HepG2 (cell line): ENCODE results near the gene NAGA. TPM values are rescaled to one million over a fixed set of nuclear protein-coding genes. Genes with fewer than 3 reads are reported as not detected.

ENCODE experiments used
- IRF2 ChIP-seq: IDR thresholded peaks from 2 replicates; pipeline ENCODE4 v1.6.1; 2018; ENCODE audit warnings: missing genetic modification reagents, missing compliant biosample characterization
- NCOA1 ChIP-seq: sonication (generic); formaldehyde crosslinking; IDR thresholded peaks from 2 replicates; pipeline ENCODE4 v1.9.0; 2021; ENCODE audit warnings: missing genetic modification reagents
- NFE2L1 ChIP-seq: sonication (generic); formaldehyde crosslinking; IDR thresholded peaks from 2 replicates; pipeline ENCODE4 v1.4.0; 2020; ENCODE audit warnings: missing genetic modification reagents, mild to moderate bottlenecking, borderline replicate concordance
- SALL2 ChIP-seq: sonication (generic); formaldehyde crosslinking; IDR thresholded peaks from 2 replicates; pipeline ENCODE4 v1.8.1; 2023; ENCODE audit warnings: mild to moderate bottlenecking, missing genetic modification reagents, inconsistent platforms
- SATB2 ChIP-seq: sonication (generic); formaldehyde crosslinking; IDR thresholded peaks from 2 replicates; pipeline ENCODE4 v1.5.0; 2020; ENCODE audit warnings: missing genetic modification reagents
- ZC3H4 ChIP-seq: sonication (generic); formaldehyde crosslinking; IDR thresholded peaks from 2 replicates; pipeline ENCODE4 v1.4.0; 2020; ENCODE audit warnings: missing genetic modification reagents, borderline replicate concordance
- ZNF160 ChIP-seq: sonication (generic); formaldehyde crosslinking; IDR thresholded peaks from 2 replicates; pipeline ENCODE4 v1.8.0; 2022; ENCODE audit warnings: mild to moderate bottlenecking, inconsistent platforms, missing genetic modification reagents
- ZNF232 ChIP-seq: sonication (generic); formaldehyde crosslinking; IDR thresholded peaks from 2 replicates; pipeline ENCODE4 v1.4.0; 2020; ENCODE audit warnings: missing genetic modification reagents, borderline replicate concordance
- ZNF326 ChIP-seq: sonication (generic); formaldehyde crosslinking; IDR thresholded peaks from 2 replicates; pipeline ENCODE4 v1.4.0; 2020; ENCODE audit warnings: missing genetic modification reagents, borderline replicate concordance
- ZNF33B ChIP-seq: sonication (generic); formaldehyde crosslinking; IDR thresholded peaks from 2 replicates; pipeline ENCODE4 v1.5.1; 2020; ENCODE audit warnings: mild to moderate bottlenecking, missing genetic modification reagents
- ZNF749 ChIP-seq: sonication (generic); formaldehyde crosslinking; IDR thresholded peaks from 2 replicates; pipeline ENCODE4 v1.8.0; 2022; ENCODE audit warnings: mild to moderate bottlenecking, missing genetic modification reagents, moderate library complexity, borderline replicate concordance
- ZNF792 ChIP-seq: IDR thresholded peaks from 2 replicates; pipeline ENCODE4 v1.6.1; 2016
- ZSCAN29 ChIP-seq: sonication (generic); formaldehyde crosslinking; conservative IDR thresholded peaks from 2 replicates; pipeline ENCODE4 v1.4.0; 2020; ENCODE audit warnings: mild to moderate bottlenecking, missing genetic modification reagents
- polyA plus RNA-seq, 8 experiments: library from polyadenylated mRNA; depleted of rRNA in 3 of 8; stranded (reverse) in 7 of 8; unstranded in 1 of 8; fragments of >200 nt; fragmentation: Illumina TruSeq in 4 of 8; extraction: Trizol in 4 of 8; gene quantifications; 2 replicates each; pipeline versions ENCODE4 v1.2.1 to v1.2.3, GENCODE V29; 2011 to 2016; ENCODE audit warnings: low read depth in 4 of 8, missing spikeins in 1 of 8, mixed read lengths in 1 of 8; ENCODE audit not compliant: insufficient read depth in 1 of 8
- total RNA-seq, 5 experiments: library from RNA; depleted of rRNA; stranded (reverse); fragments of >200 nt; fragmentation: Illumina TruSeq; extraction: Trizol; gene quantifications; 2 replicates each; pipeline ENCODE4 v1.2.3, GENCODE V29; 2016; ENCODE audit warnings: low read depth in 1 of 5
- TF ChIP-seq, protein P1 (sequence below): IDR thresholded peaks from 2 replicates; pipeline ENCODE4 v1.6.1; 2016; ENCODE audit warnings: missing genetic modification reagents, missing compliant biosample characterization
- TF ChIP-seq, protein P2 (sequence below): IDR thresholded peaks from 2 replicates; pipeline ENCODE4 v1.6.1; 2016; ENCODE audit warnings: control low read depth
- TF ChIP-seq, protein P3 (sequence below): sonication (generic); formaldehyde crosslinking; IDR thresholded peaks from 2 replicates; pipeline ENCODE4 v1.5.0; 2020; ENCODE audit warnings: missing genetic modification reagents
- TF ChIP-seq, protein P4 (sequence below): sonication (generic); formaldehyde crosslinking; IDR thresholded peaks from 2 replicates; pipeline ENCODE4 v1.5.1; 2020; ENCODE audit warnings: mild to moderate bottlenecking, missing genetic modification reagents, moderate library complexity
- TF ChIP-seq, protein P5 (sequence below): sonication (generic); formaldehyde crosslinking; IDR thresholded peaks from 2 replicates; pipeline ENCODE4 v1.8.0; 2022; ENCODE audit warnings: mild to moderate bottlenecking, missing genetic modification reagents; ENCODE audit not compliant: insufficient replicate concordance
- TF ChIP-seq, protein P6 (sequence below): sonication (generic); formaldehyde crosslinking; conservative IDR thresholded peaks from 2 replicates; pipeline ENCODE4 v1.8.1; 2023; ENCODE audit warnings: missing genetic modification reagents

Gene NAGA
- total and polyA plus RNA-seq, 2 of the 13 experiments (the other 11 are each of a cell fraction or from before 2014, with no cell fraction given) = 15.1 to 23.4 TPM

DNA sequence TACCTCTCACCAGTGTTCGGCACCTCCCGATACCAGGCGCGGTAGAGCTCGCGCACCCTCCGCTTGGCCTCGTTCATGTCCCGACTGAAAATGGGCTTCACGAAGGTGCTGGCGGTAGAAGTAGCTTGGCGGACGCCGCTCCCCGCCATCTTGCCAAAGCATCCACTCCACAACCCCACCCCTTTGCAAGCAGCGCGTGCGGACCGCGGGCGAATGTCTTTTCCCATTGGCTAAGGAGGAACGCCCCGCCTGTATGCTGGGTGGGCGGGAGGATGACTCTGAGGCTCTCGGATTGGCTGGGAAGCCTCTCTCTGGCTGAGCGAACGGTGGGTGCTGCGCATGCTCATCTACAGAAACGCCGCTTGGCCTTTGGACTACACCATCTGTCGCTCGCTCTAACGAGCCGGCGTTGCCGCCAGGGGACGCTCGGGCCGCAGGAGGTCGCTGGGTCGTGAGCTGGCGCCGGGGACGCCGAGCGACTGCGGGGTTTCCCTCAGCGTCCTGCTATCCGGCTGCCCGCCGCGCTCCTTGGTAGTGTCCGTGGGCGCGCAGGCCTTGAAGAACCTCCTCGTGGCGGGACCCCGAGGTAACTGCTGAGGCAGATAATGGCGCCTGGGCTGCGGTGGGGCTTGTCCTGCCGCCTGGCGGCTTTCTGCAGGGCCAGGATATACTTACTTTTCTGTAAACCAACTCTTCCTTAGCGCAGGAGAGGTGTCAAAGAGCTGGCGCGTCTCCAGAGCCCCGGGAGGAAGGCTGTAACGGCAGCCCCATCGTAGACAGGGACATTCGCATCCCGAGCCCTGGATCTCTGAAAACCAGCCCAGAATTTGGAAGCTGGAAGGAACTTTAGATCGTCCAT lies 20.2 kb upstream of the NAGA start, which contains the start of gene NDUFA6 (continued):
- TF ChIP-seq, protein P1, sequence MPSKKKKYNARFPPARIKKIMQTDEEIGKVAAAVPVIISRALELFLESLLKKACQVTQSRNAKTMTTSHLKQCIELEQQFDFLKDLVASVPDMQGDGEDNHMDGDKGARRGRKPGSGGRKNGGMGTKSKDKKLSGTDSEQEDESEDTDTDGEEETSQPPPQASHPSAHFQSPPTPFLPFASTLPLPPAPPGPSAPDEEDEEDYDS (CRISPR knock-in tag) = peak; percentile 89
- TF ChIP-seq IRF2 (peak; percentile 80), ZSCAN29 (CRISPR knock-in tag) (peak; percentile 85; the same call in 1 of the 2 replicates), ZNF326 (CRISPR knock-in tag) (no peak), ZNF160 (CRISPR knock-in tag) (0 out of 2 replicates have a peak, but pooled peaks have one; percentile 56), SATB2 (CRISPR knock-in tag) (peak; percentile 78; the same call in 1 of the 2 replicates), NFE2L1 (CRISPR knock-in tag) (0 out of 2 replicates have a peak, but pooled peaks have one; percentile 62), SALL2 (CRISPR knock-in tag) (peak; percentile 92), ZNF33B (CRISPR knock-in tag) (peak; percentile 23; the same call in 1 of the 2 replicates), ZNF749 (CRISPR knock-in tag) (no peak), ZNF232 (CRISPR knock-in tag) (peak; percentile 80; the same call in 1 of the 2 replicates), NCOA1 (CRISPR knock-in tag) (no peak), ZC3H4 (CRISPR knock-in tag) (no peak), ZNF792 (CRISPR knock-in tag) (no peak)
- TF ChIP-seq, protein P2, sequence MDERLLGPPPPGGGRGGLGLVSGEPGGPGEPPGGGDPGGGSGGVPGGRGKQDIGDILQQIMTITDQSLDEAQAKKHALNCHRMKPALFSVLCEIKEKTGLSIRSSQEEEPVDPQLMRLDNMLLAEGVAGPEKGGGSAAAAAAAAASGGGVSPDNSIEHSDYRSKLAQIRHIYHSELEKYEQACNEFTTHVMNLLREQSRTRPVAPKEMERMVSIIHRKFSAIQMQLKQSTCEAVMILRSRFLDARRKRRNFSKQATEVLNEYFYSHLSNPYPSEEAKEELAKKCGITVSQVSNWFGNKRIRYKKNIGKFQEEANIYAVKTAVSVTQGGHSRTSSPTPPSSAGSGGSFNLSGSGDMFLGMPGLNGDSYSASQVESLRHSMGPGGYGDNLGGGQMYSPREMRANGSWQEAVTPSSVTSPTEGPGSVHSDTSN = no peak
- TF ChIP-seq, protein P3, sequence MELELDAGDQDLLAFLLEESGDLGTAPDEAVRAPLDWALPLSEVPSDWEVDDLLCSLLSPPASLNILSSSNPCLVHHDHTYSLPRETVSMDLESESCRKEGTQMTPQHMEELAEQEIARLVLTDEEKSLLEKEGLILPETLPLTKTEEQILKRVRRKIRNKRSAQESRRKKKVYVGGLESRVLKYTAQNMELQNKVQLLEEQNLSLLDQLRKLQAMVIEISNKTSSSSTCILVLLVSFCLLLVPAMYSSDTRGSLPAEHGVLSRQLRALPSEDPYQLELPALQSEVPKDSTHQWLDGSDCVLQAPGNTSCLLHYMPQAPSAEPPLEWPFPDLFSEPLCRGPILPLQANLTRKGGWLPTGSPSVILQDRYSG = 0 out of 2 replicates have a peak, but pooled peaks have one; percentile 46
- TF ChIP-seq, protein P4, sequence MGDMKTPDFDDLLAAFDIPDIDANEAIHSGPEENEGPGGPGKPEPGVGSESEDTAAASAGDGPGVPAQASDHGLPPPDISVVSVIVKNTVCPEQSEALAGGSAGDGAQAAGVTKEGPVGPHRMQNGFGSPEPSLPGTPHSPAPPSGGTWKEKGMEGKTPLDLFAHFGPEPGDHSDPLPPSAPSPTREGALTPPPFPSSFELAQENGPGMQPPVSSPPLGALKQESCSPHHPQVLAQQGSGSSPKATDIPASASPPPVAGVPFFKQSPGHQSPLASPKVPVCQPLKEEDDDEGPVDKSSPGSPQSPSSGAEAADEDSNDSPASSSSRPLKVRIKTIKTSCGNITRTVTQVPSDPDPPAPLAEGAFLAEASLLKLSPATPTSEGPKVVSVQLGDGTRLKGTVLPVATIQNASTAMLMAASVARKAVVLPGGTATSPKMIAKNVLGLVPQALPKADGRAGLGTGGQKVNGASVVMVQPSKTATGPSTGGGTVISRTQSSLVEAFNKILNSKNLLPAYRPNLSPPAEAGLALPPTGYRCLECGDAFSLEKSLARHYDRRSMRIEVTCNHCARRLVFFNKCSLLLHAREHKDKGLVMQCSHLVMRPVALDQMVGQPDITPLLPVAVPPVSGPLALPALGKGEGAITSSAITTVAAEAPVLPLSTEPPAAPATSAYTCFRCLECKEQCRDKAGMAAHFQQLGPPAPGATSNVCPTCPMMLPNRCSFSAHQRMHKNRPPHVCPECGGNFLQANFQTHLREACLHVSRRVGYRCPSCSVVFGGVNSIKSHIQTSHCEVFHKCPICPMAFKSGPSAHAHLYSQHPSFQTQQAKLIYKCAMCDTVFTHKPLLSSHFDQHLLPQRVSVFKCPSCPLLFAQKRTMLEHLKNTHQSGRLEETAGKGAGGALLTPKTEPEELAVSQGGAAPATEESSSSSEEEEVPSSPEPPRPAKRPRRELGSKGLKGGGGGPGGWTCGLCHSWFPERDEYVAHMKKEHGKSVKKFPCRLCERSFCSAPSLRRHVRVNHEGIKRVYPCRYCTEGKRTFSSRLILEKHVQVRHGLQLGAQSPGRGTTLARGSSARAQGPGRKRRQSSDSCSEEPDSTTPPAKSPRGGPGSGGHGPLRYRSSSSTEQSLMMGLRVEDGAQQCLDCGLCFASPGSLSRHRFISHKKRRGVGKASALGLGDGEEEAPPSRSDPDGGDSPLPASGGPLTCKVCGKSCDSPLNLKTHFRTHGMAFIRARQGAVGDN = peak; percentile 89
- TF ChIP-seq, protein P5, sequence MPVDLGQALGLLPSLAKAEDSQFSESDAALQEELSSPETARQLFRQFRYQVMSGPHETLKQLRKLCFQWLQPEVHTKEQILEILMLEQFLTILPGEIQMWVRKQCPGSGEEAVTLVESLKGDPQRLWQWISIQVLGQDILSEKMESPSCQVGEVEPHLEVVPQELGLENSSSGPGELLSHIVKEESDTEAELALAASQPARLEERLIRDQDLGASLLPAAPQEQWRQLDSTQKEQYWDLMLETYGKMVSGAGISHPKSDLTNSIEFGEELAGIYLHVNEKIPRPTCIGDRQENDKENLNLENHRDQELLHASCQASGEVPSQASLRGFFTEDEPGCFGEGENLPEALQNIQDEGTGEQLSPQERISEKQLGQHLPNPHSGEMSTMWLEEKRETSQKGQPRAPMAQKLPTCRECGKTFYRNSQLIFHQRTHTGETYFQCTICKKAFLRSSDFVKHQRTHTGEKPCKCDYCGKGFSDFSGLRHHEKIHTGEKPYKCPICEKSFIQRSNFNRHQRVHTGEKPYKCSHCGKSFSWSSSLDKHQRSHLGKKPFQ (CRISPR knock-in tag) = peak; percentile 63
- TF ChIP-seq, protein P6, sequence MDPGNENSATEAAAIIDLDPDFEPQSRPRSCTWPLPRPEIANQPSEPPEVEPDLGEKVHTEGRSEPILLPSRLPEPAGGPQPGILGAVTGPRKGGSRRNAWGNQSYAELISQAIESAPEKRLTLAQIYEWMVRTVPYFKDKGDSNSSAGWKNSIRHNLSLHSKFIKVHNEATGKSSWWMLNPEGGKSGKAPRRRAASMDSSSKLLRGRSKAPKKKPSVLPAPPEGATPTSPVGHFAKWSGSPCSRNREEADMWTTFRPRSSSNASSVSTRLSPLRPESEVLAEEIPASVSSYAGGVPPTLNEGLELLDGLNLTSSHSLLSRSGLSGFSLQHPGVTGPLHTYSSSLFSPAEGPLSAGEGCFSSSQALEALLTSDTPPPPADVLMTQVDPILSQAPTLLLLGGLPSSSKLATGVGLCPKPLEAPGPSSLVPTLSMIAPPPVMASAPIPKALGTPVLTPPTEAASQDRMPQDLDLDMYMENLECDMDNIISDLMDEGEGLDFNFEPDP (CRISPR knock-in tag) = no peak
